Right lobe of liver (tissue), 6 donors: ENCODE results near the gene PASK. TPM values are rescaled to one million over a fixed set of nuclear protein-coding genes. Genes with fewer than 3 reads are reported as not detected.

Source experiments
- ATAC-seq, 4 donors: fragments of 200-7000 bp; cut with Tn5 transposase; one replicate each; pipeline ENCODE4 v1.9.1; 2020; ENCODE audit warnings: mild to moderate bottlenecking in 4 of 4, moderate library complexity in 4 of 4
- DNase-seq, 3 donors: peaks; one replicate each; pipeline ENCODE4 v3.0.0-alpha.2; 2020
- H3K27ac ChIP-seq, 3 donors: fragments of 200-600 bp; one replicate each; pipeline ENCODE4 v1.8.0; 2022
- H3K27me3 ChIP-seq, 2 donors: fragments of 200-600 bp; one replicate each; pipeline ENCODE4 v1.8.0; 2022
- H3K36me3 ChIP-seq, 4 donors: fragments of 200-600 bp; sonication (generic) in 1 of 4; one replicate each; pipeline versions ENCODE4 v1.5.1 to v1.8.0; 2017 to 2022; ENCODE audit warnings: control low read depth in 1 of 4
- H3K4me1 ChIP-seq, 4 donors: fragments of 200-600 bp; sonication (generic) in 1 of 4; one replicate each; pipeline versions ENCODE4 v1.5.1 to v1.8.0; 2017 to 2022; ENCODE audit warnings: control low read depth in 1 of 4
- H3K4me3 ChIP-seq, 3 donors: fragments of 200-600 bp; one replicate each; pipeline ENCODE4 v1.8.0; 2022
- H3K9me3 ChIP-seq, 4 donors: fragments of 200-600 bp; sonication (generic) in 1 of 4; one replicate each; pipeline versions ENCODE4 v1.5.1 to v1.8.0; 2017 to 2022; ENCODE audit warnings: control low read depth in 1 of 4
- POLR2A ChIP-seq: fragments of 450-650 bp; IDR thresholded peaks from one replicate; pipeline ENCODE4 v1.6.1; 2017; ENCODE audit warnings: antibody characterized with exemption, mild to moderate bottlenecking
- WGBS: methylation state at CpG from one replicate; pipeline ENCODE4 v1.1.6; 2018; ENCODE audit warnings: low coverage, low lambda C conversion rate; ENCODE audit not compliant: insufficient coverage; ENCODE audit errors: missing lambda C conversion rate; 5-methylcytosine and 5-hydroxymethylcytosine counted together
- intact Hi-C, 2 donors: fragments of 100-400 bp; cut with DNase I; formaldehyde crosslinking; loops; one replicate each; pipeline versions ENCODE4 v1.11.2 to v1.14.1; 2022
- total RNA-seq, 6 experiments: library from RNA; depleted of rRNA in 2 of 6; stranded (reverse); fragments of >200 nt in 2 of 6; fragmentation: NEBNext Ultra II Directional in 3 of 6; extraction: Animal tissue kit (Norgen Biotek cat#: 25700) in 3 of 6; gene quantifications; one replicate each; pipeline versions ENCODE4 v1.1.0 to v1.2.4, GENCODE V29; 2016 to 2023
- TF ChIP-seq, protein P1 (sequence below), 4 donors: fragments of 200-600 bp in 3 of 4; fragments of 450-650 bp in 1 of 4; IDR thresholded peaks; one replicate each; pipeline versions ENCODE4 v1.5.1 to v1.8.0; 2016 to 2022; ENCODE audit warnings: antibody characterized with exemption in 4 of 4, mild to moderate bottlenecking in 2 of 4
- donor health status: DM: no; HTN: yes; CAD: no.
- donor health status: DM: no; HTN: no; CAD: no.
- donor health status: DM: no; HTN: no; CAD: no.
- donor health status: DM: no; HTN: yes; CAD: no.
- donor health status: DM: no; HTN: yes; CAD: no.

PASK gene
- total RNA-seq, 6 experiments from 2014 or later = 2.0 to 4.2 (median 3.4) TPM

DNA sequence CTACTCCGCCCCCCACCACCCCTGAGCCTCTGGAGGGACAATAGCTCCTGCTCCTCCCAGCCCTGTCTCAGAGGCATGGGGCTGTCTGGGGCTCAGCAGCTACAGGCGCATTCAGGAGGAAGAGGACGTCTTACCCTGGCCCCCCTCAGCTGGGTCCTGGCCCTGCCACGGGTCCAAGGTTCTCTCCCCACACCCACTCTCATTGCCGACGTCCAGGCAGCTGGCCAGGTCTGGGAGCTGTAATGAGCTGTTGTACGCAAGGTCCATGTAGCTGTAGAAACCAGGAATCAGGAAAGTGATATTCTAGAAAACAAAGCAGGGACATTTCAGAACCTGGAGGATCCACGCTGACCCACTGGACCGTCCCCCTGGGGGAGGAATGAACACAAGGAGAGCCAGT, 13.5 kb downstream of the PASK start:
- ATAC-seq (peak; percentile 80 to 90 (median 84)), DNase-seq (peak in 2 of 3 donors; percentile 50 to 74)
- TF ChIP-seq, protein P1, sequence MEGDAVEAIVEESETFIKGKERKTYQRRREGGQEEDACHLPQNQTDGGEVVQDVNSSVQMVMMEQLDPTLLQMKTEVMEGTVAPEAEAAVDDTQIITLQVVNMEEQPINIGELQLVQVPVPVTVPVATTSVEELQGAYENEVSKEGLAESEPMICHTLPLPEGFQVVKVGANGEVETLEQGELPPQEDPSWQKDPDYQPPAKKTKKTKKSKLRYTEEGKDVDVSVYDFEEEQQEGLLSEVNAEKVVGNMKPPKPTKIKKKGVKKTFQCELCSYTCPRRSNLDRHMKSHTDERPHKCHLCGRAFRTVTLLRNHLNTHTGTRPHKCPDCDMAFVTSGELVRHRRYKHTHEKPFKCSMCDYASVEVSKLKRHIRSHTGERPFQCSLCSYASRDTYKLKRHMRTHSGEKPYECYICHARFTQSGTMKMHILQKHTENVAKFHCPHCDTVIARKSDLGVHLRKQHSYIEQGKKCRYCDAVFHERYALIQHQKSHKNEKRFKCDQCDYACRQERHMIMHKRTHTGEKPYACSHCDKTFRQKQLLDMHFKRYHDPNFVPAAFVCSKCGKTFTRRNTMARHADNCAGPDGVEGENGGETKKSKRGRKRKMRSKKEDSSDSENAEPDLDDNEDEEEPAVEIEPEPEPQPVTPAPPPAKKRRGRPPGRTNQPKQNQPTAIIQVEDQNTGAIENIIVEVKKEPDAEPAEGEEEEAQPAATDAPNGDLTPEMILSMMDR (IDR thresholded peaks at IDR 0.05) = no peak
- TF ChIP-seq POLR2A = no peak
- Histone ChIP-seq H3K36me3 (no peaks in the 10 kb centered on the region), H3K27ac (no peak overlapping the region), H3K4me3 (no peak overlapping the region), H3K27me3 (no peaks in the 10 kb centered on the region), H3K9me3 (no peaks in the 10 kb centered on the region), H3K4me1 (peaks cover 0 to 4% (median 0%) of the 10 kb centered on the region in 4 donors)
- intact Hi-C loops = no loop called here
- WGBS = 36% methylated on average over 9 of the region's 9 CpGs

DNA sequence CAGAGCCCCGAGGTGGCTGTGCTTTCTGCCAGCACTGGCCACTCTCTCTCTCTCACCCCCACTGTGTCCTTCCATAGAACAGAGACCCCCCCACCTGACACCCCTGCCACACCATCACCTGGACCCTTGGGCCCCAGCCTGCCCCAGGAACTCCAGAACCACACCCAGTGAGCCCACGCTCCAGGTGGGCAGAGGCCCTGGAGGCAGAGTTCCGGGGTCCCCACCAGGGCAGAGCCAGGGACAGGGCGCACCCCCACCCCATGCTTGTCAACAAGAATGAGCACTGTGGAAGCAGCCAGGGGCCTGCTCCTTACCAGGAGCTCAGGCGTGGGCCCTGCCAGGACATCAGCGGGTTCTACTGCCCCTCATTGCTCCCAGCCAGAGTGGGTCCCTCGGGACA, 14.6 kb downstream of the PASK start:
- H3K4me3 ChIP-seq = no peak overlapping the region
- ATAC-seq (no peak), DNase-seq (no peak)
- no peaks in the 10 kb centered on the region for H3K27me3 ChIP-seq
- 100% methylated on average over 2 of the region's 7 CpGs for WGBS
- intact Hi-C loops = no loop called here
- no peaks in the 10 kb centered on the region for H3K36me3 ChIP-seq
- no peak overlapping the region for H3K27ac ChIP-seq
- H3K4me1 ChIP-seq = peaks cover 0 to 4% (median 0%) of the 10 kb centered on the region in 4 donors
- H3K9me3 ChIP-seq = no peaks in the 10 kb centered on the region
- TF ChIP-seq, protein P1 (IDR thresholded peaks at IDR 0.05) = no peak
- no peak for TF ChIP-seq POLR2A

DNA sequence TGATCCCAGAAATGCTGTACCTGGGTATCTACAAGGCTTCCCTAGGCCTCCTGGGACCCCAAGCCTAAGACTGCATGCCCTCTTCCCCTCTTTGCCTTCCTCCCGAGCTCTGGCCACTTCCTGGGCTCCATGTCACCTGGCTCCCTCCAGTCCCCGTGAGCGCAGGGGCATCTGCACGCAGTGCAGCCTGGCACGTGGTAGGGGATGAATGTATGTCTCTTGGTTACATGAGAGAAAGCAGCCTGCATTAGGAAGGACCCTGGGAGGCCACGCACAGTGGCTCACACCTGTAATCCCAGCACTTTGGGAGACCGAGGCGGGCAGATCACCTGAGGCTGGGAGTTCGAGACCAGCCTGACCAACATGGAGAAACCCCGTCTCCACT, 15.8 kb downstream of the PASK start:
- Histone ChIP-seq H3K4me1 (peaks cover 0 to 4% (median 0%) of the 10 kb centered on the region in 4 donors), H3K4me3 (no peak overlapping the region), H3K27ac (no peak overlapping the region), H3K27me3 (no peaks in the 10 kb centered on the region), H3K36me3 (no peaks in the 10 kb centered on the region), H3K9me3 (no peaks in the 10 kb centered on the region)
- DNase-seq (no peak), ATAC-seq (no peak)
- TF ChIP-seq, protein P1 (IDR thresholded peaks at IDR 0.05) = no peak
- WGBS = 98% methylated on average over 8 of the region's 10 CpGs
- intact Hi-C loops = no loop called here

DNA sequence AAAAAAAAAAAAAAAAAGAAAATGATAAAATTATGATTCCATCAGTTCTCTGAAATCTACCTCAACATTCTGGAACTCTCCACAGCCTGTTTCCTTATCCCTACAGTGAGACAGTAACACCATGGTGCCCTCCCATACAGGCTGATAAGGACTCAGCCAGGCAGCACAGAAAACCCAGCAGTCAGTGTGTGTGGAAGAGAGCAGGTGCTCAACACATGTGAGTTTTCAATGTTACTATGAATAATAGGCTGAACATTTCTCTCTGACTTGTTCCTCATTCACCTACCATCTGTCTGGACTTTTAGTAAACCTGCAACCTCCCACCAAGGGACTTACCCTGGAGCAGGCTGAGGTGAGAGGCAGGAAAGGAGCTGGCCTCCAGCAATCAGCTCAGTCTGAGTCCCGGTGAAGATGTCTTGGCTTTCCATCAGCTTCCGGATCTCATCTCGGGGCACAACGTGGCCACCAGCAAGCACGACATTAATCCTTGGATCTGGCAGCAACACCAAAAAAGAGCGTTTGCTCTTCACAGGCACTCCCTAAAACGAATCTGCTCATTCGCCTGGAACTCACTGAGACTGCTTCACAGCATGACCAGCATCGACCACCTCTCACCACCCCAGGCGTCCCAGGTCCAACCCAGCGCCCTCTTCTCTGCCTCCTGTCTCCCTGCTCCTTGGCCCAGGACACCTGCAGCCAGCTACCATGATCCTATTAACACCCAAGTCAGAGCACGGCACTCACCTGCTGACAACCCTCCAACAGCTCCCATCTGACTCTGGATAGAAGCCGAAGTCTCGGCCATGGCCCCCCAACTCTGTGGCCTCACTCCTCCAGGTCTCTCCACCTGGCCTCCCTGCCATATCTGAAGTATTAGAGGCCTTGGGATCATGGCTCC, 16.5 kb downstream of the PASK start:
- TF ChIP-seq POLR2A = no peak
- TF ChIP-seq, protein P1 (IDR thresholded peaks at IDR 0.05) = no peak
- Histone ChIP-seq H3K27ac (no peak overlapping the region), H3K4me3 (no peak overlapping the region), H3K36me3 (no peaks in the 10 kb centered on the region), H3K9me3 (no peaks in the 10 kb centered on the region), H3K4me1 (peaks cover 0 to 4% (median 0%) of the 10 kb centered on the region in 4 donors), H3K27me3 (no peaks in the 10 kb centered on the region)
- 92% methylated on average over 8 of the region's 14 CpGs for WGBS
- intact Hi-C loops = no loop called here
- ATAC-seq (no peak), DNase-seq (no peak)
